Cardiac septum (tissue), 1 donor: Measurements from ENCODE around the gene RABL2B. TPM values are rescaled to one million over a fixed set of nuclear protein-coding genes. Genes with fewer than 3 reads are reported as not detected.

Source experiments
- DNase-seq: peaks from one replicate; pipeline ENCODE4 v3.0.0-alpha.2; 2020; ENCODE audit warnings: low spot score
- intact Hi-C: fragments of 100-400 bp; cut with DNase I; formaldehyde crosslinking; loops from one replicate; pipeline ENCODE4 v1.14.0; 2022
- total RNA-seq: library from RNA; stranded (reverse); fragmentation: NEBNext Ultra II Directional; extraction: Animal tissue kit (Norgen Biotek cat#: 25700); gene quantifications from one replicate; pipeline ENCODE4 v1.2.1, GENCODE V29; 2021
- donor health status: DM: no; HTN: no; CAD: no.

The RABL2B gene
- total RNA-seq, 1 donor from 2014 or later, result 9.2 TPM

DNA sequence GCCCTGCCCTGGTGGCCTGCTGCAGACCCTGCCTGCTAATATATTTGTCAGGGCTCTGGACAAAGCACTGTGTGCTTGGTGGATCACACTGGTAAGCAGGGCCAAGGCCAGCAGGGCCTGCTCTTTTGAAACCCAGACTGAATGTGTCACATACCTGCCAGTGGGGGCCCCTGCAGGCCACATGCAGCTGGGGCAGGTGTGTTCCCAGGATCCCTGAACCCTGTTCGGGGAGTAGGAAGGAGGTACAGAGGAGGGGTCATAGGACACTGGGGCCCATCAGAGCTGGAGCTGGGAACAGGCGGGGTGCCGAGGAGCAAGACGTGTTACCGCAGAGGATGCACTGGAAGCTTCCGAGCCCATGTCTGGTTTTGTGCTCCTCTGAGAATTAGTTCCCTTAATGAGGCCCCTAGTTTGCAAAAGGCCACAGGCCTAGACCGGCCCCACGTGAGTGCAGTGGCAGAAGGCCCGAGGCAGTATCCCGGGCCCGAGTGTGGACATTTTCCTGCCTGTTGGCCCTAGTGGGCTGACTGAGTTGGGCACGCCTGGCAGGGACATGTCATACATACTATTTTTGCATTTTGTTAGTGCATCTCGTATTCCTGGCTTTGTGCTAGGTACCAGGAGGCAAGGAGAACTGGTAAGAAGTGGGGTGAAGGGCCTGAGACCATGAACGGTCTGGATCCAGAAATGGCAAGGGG is 56.6 kb downstream of the RABL2B start:
- intact Hi-C loops, result no loop called here
- no peak for DNase-seq

GRCh38 chr22:50725597-50725996 is 57.8 kb downstream of the RABL2B start:
- no peak for DNase-seq
- intact Hi-C loops, result no loop called here

GRCh38 chr22:50724616-50725015 is 58.8 kb downstream of the RABL2B start:
- DNase-seq, result no peak
- intact Hi-C loops, result no loop called here

DNA sequence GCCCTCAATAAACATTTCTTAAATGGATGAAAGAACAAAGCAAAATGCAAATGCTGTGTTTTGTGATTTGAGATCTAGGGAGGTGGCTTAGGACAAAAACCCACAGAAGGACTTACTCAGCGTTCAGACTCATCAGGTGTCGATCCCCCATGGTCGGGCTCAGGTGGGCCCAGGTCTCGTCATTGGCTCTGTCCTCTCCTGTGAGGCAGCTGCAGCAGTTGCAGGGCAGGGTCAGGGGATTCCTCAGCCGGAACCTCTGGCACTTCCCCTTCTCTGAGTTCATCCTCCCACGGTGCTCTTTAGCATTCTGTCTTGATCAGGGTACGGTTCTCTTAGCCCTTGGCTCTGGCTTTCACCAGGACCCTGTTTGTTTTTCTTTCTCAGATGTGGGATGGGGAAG is 59.4 kb downstream of the RABL2B start:
- DNase-seq, result no peak
- intact Hi-C loops, result no loop called here

DNA sequence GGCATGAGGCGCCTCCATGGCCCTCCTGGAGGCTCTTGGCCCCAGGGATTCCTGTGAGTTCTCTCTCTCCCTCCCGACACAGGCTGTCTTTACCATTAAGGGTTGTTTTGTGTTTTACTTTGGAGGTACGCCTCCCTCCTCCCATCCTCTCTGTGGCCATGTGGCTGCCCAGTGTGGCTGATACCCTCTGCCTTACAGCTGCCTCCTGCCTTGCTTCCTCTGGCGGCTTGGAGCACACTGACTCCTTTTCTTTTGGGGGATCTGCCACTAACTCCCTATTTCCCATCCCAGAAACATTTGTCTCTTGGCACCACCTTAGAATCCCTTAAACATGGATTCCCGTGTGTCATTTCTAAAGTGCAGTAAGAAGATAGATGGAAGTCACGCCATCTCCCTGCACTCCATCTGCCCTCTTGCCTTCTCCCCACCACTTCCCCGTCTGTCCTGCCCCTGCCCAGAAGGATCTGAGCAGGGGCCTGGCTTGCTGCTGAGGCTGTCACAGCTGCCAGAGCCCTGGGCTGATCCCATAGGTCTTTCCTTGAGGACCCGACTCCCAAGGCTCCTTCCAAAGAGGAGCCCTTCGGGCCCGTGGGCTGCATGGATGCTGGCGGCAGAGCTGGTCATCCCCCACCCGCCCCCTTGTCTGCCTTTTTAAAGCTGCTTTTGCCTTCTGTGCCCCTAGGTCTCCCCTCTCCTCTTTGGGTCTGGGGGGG is 60.6 kb downstream of the RABL2B start:
- intact Hi-C loops, result no loop called here
- no peak for DNase-seq

GRCh38 chr22:50722048-50722701 is 61.3 kb downstream of the RABL2B start:
- intact Hi-C loops, result no loop called here
- DNase-seq, result no peak

DNA sequence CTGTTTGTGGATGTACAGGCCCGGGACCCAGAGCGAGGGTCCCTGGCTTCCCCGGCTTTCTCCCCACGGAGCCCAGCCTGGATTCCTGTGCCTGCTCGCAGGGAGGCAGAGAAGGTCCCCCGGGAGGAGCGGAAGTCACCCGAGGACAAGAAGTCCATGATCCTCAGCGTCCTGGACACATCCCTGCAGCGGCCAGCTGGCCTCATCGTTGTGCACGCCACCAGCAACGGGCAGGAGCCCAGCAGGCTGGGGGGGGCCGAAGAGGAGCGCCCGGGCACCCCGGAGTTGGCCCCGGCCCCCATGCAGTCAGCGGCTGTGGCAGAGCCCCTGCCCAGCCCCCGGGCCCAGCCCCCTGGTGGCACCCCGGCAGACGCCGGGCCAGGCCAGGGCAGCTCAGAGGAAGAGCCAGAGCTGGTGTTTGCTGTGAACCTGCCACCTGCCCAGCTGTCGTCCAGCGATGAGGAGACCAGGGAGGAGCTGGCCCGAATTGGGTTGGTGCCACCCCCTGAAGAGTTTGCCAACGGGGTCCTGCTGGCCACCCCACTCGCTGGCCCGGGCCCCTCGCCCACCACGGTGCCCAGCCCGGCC is 62.1 kb downstream of the RABL2B start:
- no peak for DNase-seq
- intact Hi-C loops, result no loop called here

DNA sequence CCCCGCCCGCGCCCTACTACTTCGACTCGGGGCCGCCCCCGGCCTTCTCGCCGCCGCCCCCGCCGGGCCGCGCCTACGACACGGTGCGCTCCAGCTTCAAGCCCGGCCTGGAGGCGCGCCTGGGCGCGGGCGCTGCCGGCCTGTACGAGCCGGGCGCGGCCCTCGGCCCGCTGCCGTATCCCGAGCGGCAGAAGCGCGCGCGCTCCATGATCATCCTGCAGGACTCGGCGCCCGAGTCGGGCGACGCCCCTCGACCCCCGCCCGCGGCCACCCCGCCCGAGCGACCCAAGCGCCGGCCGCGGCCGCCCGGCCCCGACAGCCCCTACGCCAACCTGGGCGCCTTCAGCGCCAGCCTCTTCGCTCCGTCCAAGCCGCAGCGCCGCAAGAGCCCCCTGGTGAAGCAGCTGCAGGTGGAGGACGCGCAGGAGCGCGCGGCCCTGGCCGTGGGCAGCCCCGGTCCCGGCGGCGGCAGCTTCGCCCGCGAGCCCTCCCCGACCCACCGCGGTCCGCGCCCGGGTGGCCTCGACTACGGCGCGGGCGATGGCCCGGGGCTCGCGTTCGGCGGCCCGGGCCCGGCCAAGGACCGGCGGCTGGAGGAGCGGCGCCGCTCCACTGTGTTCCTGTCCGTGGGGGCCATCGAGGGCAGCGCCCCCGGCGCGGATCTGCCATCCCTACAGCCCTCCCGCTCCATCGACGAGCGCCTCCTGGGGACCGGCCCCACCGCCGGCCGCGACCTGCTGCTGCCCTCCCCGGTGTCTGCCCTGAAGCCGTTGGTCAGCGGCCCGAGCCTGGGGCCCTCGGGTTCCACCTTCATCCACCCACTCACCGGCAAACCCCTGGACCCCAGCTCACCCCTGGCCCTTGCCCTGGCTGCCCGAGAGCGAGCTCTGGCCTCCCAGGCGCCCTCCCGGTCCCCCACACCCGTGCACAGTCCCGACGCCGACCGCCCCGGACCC is 62.9 kb downstream of the RABL2B start:
- intact Hi-C loops, result no loop called here
- DNase-seq, result no peak

DNA sequence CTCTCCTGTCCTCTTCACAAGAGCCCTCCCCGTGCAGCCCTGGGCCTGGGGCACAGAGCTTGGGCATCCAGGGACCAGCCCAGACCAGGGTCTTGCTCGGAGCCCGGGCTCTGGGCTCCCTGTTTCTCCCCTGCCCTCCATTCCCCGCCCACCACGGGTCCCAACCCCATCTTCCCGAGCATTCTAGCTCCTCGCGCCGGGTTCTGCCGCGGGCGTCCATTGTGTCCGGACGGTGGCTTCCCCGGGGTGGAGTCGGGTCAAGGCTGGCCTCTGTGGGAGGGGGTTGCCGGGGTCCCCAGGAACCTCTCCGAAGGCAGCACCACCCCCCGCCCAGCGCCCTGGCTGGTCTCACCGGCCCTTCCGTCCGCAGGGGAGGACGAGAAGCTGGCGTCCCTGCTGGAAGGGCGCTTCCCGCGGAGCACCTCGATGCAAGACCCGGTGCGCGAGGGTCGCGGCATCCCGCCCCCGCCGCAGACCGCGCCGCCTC is 63.6 kb downstream of the RABL2B start:
- no peak for DNase-seq
- intact Hi-C loops, result no loop called here

GRCh38 chr22:50718352-50718709 is 65.1 kb downstream of the RABL2B start:
- no peak for DNase-seq
- intact Hi-C loops, result no loop called here

DNA sequence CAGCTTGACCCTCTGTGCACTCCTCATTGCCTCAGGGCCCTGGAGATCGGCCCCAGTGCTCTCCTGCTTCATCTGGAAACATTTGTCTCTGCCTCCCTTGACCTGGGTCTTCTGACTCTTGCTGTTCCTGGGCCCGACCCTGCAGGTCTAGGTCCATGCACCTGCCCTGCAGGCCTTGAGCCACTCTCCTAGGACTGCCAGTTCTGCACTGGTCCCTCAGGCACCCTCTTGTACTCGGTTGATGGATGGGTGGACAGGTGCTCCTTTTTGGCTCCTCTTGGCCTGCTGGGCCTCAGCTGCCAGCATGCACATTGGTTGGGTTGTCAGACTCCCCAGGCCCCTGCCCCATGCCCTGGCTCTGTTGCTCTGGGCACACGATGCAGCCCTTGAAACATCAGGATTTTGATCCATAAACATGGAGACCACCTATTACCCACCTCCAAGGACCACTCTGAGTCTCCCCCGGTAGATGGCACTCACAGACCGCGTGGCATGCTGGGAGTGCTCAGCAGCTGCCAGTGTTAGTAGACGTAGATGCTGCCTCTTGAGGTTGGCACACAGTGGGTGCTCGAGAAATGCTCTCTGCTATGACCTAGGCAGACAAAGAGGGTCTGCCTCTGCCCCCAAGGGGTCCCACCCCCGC is 65.6 kb downstream of the RABL2B start:
- intact Hi-C loops, result no loop called here
- DNase-seq, result no peak

Other genes starting within 250 kb of the RABL2B start
- 0.08 TPM for gene KLHDC7B, start 237.7 kb downstream of the RABL2B start, total RNA-seq
- not detected for gene SYCE3, start 220.7 kb downstream of the RABL2B start, total RNA-seq
- 253 TPM for gene CPT1B, start 205.2 kb downstream of the RABL2B start, total RNA-seq
- 49.4 TPM for gene CHKB, start 200.8 kb downstream of the RABL2B start, total RNA-seq
- 0.48 TPM for gene MAPK8IP2, start 182.8 kb downstream of the RABL2B start, total RNA-seq
- 33.7 TPM for gene ARSA, start 155.5 kb downstream of the RABL2B start, total RNA-seq
- 25.9 TPM for gene SHANK3, start 110.8 kb downstream of the RABL2B start, total RNA-seq
- gene ACR, start 45.4 kb downstream of the RABL2B start, total RNA-seq, result 0.40 TPM